K562 (cell line): ENCODE results near the gene GALNT12. TPM values are rescaled to one million over a fixed set of nuclear protein-coding genes. Genes with fewer than 3 reads are reported as not detected.
A peak's percentile ranks its signal among the peaks of the same experiment; 100 is the strongest.

Experiments
- CBX3 ChIP-seq, 2 experiments: IDR thresholded peaks; 1 replicate in 1 of 2; 2 replicates in 1 of 2; pipeline ENCODE4 v1.6.1; 2012; ENCODE audit warnings: inconsistent platforms in 2 of 2, low read length in 2 of 2, borderline replicate concordance in 1 of 2, control low read depth in 1 of 2
- CEBPZ ChIP-seq: fragments of 150-350 bp; IDR thresholded peaks from 2 replicates; pipeline ENCODE4 v1.6.1; 2014; ENCODE audit warnings: low read depth, mild to moderate bottlenecking, low read length, borderline replicate concordance
- KAT2B ChIP-seq: IDR thresholded peaks from one replicate; pipeline ENCODE4 v1.6.1; 2012; ENCODE audit warnings: low read depth, mild to moderate bottlenecking, control low read depth, inconsistent platforms, low read length, moderate library complexity
- MAZ ChIP-seq, 2 experiments: fragments of 450-650 bp in 1 of 2; sonication (generic) in 1 of 2; formaldehyde crosslinking; IDR thresholded peaks in 1 of 2; conservative IDR thresholded peaks in 1 of 2; 2 replicates each; pipeline versions ENCODE4 v1.4.0 to v1.5.0; 2020; ENCODE audit warnings: mild to moderate bottlenecking in 1 of 2, missing genetic modification reagents in 1 of 2
- MNT ChIP-seq, 2 experiments: fragments of 450-650 bp; conservative IDR thresholded peaks; 2 replicates each; pipeline ENCODE4 v1.6.1; 2017; ENCODE audit warnings: mild to moderate bottlenecking in 2 of 2, moderate library complexity in 2 of 2
- NFATC3 ChIP-seq: fragments of 450-650 bp; IDR thresholded peaks from 2 replicates; pipeline ENCODE4 v1.6.1; 2017; ENCODE audit warnings: mild to moderate bottlenecking
- TBP ChIP-seq: optimal IDR thresholded peaks from 2 replicates; pipeline ENCODE3; 2011; ENCODE audit warnings: low read depth, low read length, improper control_type of control experiment
- ZNF512 ChIP-seq: IDR thresholded peaks from 2 replicates; pipeline ENCODE4 v1.6.1; 2016; ENCODE audit warnings: missing genetic modification characterization, missing compliant biosample characterization
- polyA plus RNA-seq, 8 experiments: library from polyadenylated mRNA; depleted of rRNA in 4 of 8; stranded (reverse) in 5 of 8; unstranded in 3 of 8; fragments of >200 nt; fragmentation: Nextera tagmentation in 2 of 8; fragmentation: Illumina TruSeq in 1 of 8; extraction: Ambion mirVana in 2 of 8; extraction: Trizol in 1 of 8; gene quantifications; 2 replicates each; pipeline versions ENCODE4 v1.2.1 to v1.2.3, GENCODE V29; 2011 to 2014; ENCODE audit warnings: inconsistent platforms in 1 of 8, missing spikeins in 1 of 8
- total RNA-seq, 7 experiments: library from RNA; depleted of rRNA in 6 of 7; stranded (reverse); fragments of >200 nt in 6 of 7; fragmentation: Illumina TruSeq in 2 of 7; extraction: Trizol in 2 of 7; gene quantifications; 2 replicates each; pipeline versions ENCODE4 v1.2.1 to v1.2.3, GENCODE V29; 2011 to 2021; ENCODE audit warnings: low replicate concordance in 1 of 7
- TF ChIP-seq, protein P1 (sequence below): fragments of 450-650 bp; IDR thresholded peaks from 2 replicates; pipeline ENCODE4 v1.6.1; 2017; ENCODE audit warnings: mild to moderate bottlenecking, moderate library complexity

The GALNT12 gene
- total and polyA plus RNA-seq, 9 of the 15 experiments (the other 6 are each of a cell fraction or from before 2014, with no cell fraction given) = 29.7 to 82.9 (median 44.2) TPM

DNA sequence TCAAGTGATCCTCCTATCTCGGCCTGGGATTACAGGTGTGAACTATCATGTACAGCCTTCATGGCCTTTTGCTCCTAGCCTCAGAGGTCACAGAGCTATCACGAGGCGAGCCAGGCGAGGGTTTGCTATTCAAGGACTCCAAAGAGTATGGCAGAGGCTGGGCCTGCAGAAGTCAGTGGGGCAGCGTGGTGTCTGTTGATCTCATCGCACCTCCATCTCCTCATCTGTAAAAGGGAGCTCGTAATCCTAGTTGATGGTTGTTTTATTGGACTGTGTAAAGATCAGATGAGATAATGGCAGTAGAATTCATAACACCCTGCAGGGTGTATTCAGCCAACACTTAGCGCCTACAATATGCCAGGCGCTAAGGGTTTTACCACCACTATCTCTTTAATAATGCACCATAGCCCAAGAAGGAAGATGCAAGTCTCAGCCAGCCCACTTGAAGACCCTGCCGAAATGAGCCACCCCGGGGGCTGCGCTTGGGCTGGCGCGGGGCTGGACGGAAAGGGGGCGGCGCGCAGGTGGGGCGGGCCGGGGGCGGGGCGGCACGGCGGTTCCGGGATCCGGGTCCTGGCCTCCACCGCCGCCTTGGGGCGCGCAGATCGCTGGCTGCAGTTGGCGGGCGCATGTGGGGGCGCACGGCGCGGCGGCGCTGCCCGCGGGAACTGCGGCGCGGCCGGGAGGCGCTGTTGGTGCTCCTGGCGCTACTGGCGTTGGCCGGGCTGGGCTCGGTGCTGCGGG lies at the start of gene GALNT12 (continued):
- no peak for TF ChIP-seq MNT (conservative IDR thresholded peaks at IDR 0.05)
- TF ChIP-seq TBP = peak; percentile 74
- no peak for TF ChIP-seq MAZ (CRISPR knock-in tag; conservative IDR thresholded peaks at IDR 0.05 in 1 of 2, IDR thresholded peaks at IDR 0.05 in 1 of 2)
- no peak for TF ChIP-seq CBX3 (IDR thresholded peaks at IDR 0.05; ENCODE audit: borderline replicate concordance in 1 of 2, low read length in 2 of 2)
- TF ChIP-seq, protein P1, sequence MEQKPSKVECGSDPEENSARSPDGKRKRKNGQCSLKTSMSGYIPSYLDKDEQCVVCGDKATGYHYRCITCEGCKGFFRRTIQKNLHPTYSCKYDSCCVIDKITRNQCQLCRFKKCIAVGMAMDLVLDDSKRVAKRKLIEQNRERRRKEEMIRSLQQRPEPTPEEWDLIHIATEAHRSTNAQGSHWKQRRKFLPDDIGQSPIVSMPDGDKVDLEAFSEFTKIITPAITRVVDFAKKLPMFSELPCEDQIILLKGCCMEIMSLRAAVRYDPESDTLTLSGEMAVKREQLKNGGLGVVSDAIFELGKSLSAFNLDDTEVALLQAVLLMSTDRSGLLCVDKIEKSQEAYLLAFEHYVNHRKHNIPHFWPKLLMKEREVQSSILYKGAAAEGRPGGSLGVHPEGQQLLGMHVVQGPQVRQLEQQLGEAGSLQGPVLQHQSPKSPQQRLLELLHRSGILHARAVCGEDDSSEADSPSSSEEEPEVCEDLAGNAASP = no peak
- TF ChIP-seq NFATC3 = no peak
- no peak for TF ChIP-seq ZNF512 (tag)
- no peak for TF ChIP-seq KAT2B
- no peak for TF ChIP-seq CEBPZ
